IMR-90 (cell line): ENCODE data around the gene CDK14.

Experiments
- MAFK ChIP-seq: IDR thresholded peaks from 2 replicates; pipeline ENCODE4 v1.6.1; 2012; ENCODE audit warnings: low read depth, low read length, improper control_type of control experiment
- MAZ ChIP-seq: IDR thresholded peaks from 2 replicates; pipeline ENCODE4 v1.6.1; 2012; ENCODE audit warnings: low read depth, mild to moderate bottlenecking, low read length, improper control_type of control experiment, moderate library complexity, borderline replicate concordance
- MXI1 ChIP-seq: IDR thresholded peaks from 2 replicates; pipeline ENCODE4 v1.6.1; 2012; ENCODE audit warnings: low read depth, mild to moderate bottlenecking, low read length, moderate library complexity, borderline replicate concordance
- POLR2A ChIP-seq: IDR thresholded peaks from 2 replicates; pipeline ENCODE4 v1.6.1; 2012; ENCODE audit warnings: mild to moderate bottlenecking, low read depth, low read length
- RAD21 ChIP-seq: IDR thresholded peaks from 2 replicates; pipeline ENCODE4 v1.6.1; 2012; ENCODE audit warnings: low read length, improper control_type of control experiment
- RCOR1 ChIP-seq: IDR thresholded peaks from 2 replicates; pipeline ENCODE4 v1.6.1; 2012; ENCODE audit warnings: mild to moderate bottlenecking, low read length, improper control_type of control experiment; ENCODE audit not compliant: insufficient replicate concordance
- USF2 ChIP-seq: fragments of 150-350 bp; IDR thresholded peaks from 2 replicates; pipeline ENCODE4 v1.6.1; 2017; ENCODE audit warnings: mild to moderate bottlenecking, antibody characterized with exemption, low read length, low read depth
- TF ChIP-seq, protein P1 (sequence below): conservative IDR thresholded peaks from 2 replicates; pipeline ENCODE4 v1.5.1; 2012; ENCODE audit warnings: mild to moderate bottlenecking, low read depth, low read length, improper control_type of control experiment

DNA sequence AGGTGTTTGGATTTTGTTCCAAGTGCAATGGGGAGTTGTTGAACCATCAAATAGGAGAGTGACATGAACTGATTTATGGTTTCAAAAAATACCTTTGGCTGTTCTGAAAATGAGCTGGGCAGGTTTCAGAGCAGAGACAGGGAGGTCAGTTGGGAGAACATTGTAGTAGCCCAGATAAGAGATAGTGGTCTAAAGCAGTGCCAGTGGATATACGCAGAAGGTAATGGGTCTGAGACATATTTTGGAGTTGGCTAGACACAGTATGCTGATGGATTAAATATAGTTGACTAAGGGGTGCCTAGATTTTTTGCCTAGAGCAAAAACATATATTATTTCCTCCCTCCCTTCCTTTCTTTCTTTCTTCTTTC is 21.3 kb upstream of the CDK14 start:
- TF ChIP-seq POLR2A (no peak), MAFK (no peak), USF2 (no peak), RAD21 (no peak), MAZ (no peak), RCOR1 (no peak), MXI1 (no peak)
- TF ChIP-seq, protein P1, sequence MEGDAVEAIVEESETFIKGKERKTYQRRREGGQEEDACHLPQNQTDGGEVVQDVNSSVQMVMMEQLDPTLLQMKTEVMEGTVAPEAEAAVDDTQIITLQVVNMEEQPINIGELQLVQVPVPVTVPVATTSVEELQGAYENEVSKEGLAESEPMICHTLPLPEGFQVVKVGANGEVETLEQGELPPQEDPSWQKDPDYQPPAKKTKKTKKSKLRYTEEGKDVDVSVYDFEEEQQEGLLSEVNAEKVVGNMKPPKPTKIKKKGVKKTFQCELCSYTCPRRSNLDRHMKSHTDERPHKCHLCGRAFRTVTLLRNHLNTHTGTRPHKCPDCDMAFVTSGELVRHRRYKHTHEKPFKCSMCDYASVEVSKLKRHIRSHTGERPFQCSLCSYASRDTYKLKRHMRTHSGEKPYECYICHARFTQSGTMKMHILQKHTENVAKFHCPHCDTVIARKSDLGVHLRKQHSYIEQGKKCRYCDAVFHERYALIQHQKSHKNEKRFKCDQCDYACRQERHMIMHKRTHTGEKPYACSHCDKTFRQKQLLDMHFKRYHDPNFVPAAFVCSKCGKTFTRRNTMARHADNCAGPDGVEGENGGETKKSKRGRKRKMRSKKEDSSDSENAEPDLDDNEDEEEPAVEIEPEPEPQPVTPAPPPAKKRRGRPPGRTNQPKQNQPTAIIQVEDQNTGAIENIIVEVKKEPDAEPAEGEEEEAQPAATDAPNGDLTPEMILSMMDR: no peak
